CD1c-positive myeloid dendritic cell (primary cell): Measurements from ENCODE around the gene DOK6.
"Not testable (repeated sequence)": the region's sequence is repeated elsewhere in the genome, so short reads cannot be mapped to it uniquely, and the experiment has no call there.

Experiments
- DNase-seq: peaks from one replicate; pipeline ENCODE4 v3.0.0-alpha.2; 2016; ENCODE audit errors: extremely low spot score

DOK6 gene

DNA sequence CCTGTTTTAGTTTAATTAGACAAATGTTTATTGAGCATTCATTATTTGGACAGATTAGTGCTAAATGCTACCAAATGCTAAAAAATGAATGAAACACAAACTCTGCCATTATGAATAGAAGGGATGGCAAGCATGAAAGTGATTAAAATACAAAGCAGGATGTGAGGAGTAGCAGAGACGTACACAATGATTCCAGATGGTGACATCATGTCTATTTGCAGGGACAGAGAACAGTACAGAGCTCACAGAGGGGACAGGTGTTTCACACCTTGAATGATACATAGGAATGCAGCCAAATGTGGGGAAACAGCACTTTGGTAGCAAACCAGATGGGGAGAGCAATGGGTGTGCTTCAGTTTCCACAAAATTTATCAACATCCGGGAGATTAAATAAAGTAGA, 470.7 kb downstream of the DOK6 start:
- no peak for DNase-seq

DNA sequence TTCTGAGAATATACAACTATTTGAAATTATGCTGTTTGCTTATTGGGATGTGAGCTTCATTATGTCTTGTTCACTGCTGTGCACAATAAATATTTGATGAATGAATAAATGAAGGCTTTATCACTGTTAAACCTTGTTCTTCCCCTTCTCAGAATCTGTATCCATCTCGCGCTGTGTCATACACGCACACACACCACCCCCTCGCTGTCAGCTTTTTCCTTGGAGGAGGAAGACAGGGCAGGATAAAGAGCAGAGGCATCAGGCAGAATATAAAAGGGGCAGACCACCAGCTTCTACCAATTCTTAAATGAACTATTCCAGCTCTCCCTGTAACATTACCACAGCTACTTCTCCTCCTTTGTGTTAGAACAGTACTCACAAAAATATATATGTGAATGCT, 472.0 kb downstream of the DOK6 start:
- DNase-seq: no peak

DNA sequence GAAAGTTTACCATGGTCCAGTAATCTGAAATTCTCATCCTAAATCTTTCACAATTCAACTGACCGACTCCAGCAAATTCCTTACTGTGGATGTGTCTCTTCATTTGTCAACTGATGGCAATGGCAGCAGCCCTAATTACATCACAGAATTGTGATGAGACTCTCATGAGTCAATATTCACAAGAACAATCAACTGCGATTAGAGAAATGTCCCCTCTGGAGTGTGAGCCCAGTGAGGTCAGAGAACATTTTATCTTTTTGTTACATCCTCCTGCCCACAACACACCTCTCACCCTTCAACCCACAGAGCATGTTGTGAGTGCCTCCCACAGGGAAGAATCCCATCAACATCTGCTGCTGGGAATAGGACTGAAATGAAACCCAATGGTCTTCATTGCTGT, 473.4 kb downstream of the DOK6 start:
- no peak for DNase-seq

DNA sequence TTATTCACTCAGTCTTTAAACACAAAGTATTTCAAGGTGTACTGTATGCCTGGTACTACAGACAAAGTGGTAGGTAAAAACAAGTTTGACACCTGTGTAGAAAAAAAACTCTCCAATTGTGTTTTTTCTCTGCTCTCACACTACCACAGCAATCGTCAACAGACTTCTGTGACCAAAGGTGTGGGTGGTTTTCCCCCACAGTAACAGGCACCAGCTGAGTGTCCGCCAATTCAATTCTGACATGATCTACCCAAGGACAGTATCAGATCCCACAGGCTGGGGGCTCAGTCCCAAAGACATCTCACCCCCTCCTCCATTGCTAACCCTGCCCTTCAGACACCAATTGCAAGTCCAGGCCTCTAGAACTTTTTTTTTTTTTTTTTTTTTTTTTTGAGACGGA, 475.8 kb downstream of the DOK6 start:
- no peak for DNase-seq

DNA sequence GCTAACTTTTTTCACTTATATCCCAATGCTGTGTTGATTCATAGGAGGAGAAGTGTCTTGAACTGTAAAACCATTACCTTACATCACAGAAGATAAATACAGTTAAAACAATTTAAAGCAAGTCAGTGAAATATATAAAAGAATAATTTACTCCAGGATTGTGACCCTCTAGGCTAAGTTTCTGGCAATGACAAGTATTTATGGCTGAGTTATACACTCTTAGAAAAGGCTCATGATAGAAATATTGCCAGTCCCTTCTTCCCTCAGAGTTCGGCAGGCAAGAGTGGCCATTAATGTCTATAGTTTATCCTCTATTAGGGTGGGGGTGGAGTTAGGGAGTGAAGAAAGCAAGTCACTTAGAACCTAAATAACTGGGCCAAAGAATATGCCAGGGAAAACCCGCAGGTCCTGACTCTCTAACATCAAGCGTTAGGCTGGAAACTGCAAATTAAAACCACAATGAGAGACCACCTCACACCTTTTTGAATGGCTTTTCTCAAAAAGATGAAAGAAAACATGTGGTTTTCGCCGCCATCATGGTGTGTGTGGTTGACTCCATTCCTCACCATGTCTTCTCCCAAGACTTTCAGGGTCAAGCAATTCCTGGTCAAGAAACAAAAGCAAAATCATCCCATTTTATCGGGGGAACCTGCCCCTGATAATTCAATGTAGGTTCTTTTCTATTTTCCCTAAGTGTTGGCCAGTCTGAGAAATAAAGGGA, 477.7 kb downstream of the DOK6 start:
- no peak for DNase-seq

DNA sequence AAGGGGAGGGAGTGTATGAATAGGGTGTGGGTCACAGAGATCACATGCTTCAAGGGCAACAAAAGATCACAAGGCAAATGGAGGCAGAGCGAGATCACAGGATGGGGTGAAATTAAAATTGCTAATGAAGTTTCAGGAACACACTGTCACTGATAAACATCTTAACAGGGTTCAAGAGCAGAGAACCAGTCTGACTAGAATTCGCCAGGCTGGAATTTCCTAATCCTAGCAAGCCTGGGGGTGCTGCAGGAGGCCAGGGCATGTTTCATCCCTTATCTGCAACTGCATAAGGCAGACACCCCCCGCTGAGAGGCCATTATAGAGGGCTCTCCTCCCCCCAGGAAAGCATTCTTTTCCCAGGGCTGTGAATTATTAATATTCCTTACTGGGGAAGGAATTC, 478.4 kb downstream of the DOK6 start:
- DNase-seq: not testable (repeated sequence)

GRCh38 chr18:69880083-69880482, 479.4 kb downstream of the DOK6 start:
- no peak for DNase-seq

GRCh38 chr18:69882965-69883668, 482.4 kb downstream of the DOK6 start:
- DNase-seq: no peak

- no peak for DNase-seq
Measured at GRCh38 chr18:69883781-69884180, 483.1 kb downstream of the DOK6 start.

DNA sequence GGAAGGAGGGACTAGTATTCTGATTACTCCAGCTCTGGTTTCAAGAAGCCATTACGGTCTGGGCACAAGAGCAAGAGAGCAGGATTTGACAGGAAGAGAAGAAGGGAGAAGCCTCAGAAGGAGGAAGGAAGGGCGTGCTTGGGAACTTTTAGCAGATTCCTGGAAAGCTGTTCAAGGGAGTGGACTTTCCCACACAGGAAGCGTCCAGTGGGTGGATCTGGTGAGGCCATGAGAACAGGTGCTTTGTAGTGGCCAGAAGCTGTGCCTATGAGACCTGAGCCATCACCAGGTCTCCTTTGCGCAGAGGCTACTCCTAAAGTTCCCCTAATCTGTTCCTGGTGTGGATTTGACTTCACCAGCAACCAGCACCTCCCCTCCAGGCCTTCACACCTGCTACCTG, 484.7 kb downstream of the DOK6 start:
- no peak for DNase-seq

DNA sequence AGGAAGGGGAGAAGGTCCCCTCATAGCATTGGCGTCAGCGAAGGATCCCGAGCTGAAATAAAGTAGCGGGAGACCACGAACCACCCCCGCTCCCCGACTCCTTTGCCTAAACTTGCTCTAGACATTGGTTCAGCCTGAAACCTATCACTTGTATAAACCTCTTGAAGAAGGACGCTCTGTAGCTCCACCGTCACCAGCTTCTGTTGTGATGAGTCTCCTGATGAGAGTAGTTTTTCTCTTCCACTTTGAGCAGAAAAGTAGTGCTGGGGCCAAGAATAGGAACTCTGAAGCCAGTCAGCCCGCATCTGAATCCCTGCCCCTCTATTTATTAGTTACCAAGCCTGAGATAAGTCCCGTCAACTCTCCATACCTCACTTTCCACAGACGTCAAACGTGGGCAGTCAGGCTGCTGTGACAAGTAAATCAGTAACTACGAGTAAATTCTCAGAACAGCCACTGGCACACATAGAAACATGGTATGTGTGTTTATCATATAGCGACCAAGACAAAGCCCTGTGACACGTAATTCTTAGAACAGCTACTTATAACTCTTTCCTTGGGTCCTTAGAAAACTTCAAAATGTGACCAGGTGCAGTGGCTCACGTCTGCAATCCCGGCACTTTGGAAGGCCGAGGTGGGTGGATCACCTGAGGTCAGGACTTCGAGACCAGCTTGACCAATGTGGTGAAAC, 485.3 kb downstream of the DOK6 start:
- DNase-seq: no peak

GRCh38 chr18:69887256-69887655, 486.6 kb downstream of the DOK6 start:
- no peak for DNase-seq

- no peak for DNase-seq
Measured at GRCh38 chr18:69889009-69889408, 488.3 kb downstream of the DOK6 start.

DNA sequence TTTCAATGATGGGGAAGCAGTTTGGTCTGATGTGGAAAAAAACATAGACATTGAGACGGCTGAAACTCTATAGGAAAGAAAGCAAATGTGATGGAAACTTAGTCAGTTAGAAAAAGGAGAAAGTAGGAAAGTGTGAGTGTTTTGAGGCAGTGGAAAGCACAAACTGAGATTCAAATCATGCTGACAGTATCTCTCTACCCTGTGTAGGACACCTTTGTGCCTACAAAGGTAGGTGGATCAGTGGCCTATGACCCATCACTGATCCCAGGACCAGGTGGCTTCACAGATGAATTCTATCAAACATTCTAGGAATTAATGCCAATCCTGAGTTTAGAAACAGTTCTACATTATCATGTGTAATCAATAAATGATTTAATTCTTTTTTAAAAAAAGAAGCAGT, 489.9 kb downstream of the DOK6 start:
- DNase-seq: no peak

DNA sequence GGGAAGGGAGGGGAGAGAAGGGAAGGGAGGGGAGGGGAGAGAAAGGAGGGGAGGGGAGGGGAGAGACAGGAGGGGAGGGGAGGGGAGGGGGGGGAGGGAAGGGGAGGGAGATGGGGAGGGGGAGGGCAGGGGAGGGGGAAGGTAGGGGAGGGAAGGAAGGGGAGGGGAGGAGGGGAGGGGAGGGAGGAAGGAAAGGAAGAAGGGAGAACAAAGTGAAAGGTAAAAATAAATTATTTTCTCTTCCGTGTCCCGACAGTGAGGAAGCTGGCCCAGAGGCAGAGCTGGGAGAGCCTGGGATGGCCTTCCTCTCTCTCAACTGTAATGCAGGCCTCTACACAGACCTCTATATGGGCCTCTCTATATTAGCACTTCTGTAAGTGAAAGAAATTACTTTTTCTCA, 493.8 kb downstream of the DOK6 start:
- DNase-seq: no peak

DNA sequence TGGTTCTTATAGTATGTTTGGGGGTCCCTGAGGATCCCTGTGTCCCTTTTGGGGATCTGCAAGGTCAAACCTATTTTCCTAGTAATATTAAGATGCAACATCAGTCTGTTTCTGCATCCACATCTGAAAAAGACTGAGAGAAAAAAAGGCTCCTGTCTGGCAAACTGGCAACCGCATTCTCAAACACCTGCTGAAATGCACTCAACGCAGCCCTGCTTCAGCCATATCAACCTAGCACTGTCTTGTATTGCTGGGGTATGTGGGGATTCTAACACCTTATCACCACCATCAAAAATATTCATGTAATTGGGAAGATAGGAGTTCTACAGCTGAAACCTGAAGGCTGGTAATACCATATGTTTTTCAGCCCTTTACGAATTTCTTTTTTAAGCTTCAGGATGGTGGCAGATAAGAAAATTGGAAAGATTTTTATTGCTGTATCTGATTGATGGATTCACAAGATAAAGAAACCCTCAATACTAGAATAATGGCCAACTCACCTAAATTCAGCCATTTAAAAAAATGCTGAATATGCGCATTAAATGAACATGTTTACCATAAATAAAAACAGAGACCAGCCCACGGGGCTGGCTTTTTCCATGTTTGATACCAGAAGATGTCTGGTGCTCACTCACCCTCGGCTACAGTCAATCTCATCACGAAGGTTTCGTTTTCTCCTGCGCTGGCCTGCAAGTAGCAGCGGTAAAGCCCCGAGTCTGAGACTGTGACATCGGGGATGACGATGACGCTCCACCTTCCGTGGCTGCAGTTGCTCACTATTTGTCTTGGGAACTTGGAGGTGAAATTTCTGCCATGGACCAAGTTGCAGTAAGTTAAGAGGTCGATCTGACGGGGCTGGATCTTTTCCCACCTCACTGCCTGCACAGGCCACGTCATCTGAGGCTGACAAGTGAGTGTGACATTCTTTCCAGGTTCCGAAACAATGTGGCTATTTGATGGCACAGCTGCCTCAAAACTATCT, 494.7 kb downstream of the DOK6 start:
- peak; percentile 6 for DNase-seq

DNA sequence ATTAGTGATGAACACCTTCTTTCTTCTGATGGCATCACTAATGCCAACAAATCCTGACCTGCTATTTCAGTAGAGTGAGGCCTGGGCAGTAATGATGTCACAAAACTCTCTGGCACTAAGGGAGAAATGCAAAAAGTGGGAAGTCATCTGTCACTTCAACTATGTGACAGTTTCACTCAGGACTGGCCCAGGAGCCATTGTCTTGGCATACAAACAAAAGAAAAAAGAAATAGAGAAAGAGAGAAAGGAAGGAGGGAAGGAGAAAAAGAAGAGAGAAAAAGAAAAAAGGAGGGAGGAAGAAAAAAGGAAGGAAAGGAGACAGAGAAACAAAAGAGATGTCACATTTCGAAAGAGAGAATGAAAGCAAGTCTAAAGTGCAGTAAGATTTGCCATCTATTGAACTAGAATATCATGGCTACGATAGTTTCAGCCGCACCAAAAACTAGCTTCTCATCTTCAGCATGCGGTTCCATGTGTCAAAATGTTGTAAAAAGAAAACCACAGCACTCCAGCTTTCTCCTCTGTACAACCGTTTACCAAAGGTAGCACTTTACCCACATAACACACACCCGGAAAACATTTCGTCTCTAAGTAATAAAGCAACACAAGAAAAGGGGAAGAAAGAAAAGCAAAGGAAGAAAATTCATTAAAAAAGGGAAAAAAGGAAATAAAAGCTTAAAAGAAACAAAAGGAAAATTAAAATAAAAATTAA, 496.9 kb downstream of the DOK6 start:
- DNase-seq: peak; percentile 34

GRCh38 chr18:69898241-69898861, 497.7 kb downstream of the DOK6 start:
- no peak for DNase-seq
